ENCODE results near the gene TBXA2R.

Gene TBXA2R

DNA sequence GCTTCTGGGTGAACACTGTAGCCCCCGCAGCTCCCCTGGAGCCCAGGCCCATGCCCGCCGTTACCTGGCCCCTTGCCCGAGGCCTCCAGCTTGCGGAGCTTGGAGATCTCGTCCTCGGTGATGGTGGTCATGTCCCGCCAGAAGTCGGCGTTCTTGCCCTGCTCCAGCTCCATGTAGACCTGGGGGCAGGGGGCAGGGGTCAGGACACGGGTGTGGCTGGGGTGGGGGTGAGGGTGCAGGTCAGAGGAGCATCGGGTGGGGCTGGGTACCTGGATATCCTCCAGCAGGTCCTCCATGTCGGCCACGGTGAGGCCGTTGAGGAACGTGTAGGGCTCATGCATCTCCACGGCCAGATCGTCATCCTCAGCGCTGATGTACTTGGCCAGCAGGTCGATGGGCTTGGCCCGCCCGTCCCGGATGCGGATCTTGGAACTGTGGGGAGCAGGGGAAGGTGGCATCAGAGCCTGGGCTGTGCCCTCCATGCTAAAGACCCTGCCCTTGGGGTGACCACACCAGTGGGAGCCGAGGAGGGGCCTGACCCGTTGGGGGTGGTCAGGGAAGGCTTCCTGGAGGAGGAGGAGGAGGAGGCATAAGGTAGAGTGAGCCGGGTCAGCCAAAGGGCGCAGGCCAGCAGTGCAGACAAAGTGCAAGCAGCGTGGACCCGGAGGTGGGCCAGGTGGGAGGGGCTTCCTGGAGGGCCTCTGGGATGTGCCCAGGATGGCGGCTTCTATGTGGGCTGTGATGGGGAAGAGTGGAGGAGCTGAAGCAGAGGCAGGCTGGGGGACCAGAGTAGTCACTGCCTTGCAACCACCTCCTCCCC lies 12.3 kb upstream of the TBXA2R start:
- H3K4me3 Mint-ChIP-seq, result no peak overlapping the region
- DNase-seq (no peak), ATAC-seq (replicated peaks) (no peak)
- H3K27me3 Mint-ChIP-seq, result no peaks in the 10 kb centered on the region
- H3K4me1 Mint-ChIP-seq, result peaks cover 21 to 28% of the 10 kb centered on the region in 2 donors
- H3K36me3 Mint-ChIP-seq, result peaks cover 28 to 58% of the 10 kb centered on the region in 2 donors
- H3K27ac Mint-ChIP-seq, result no peak overlapping the region
- H3K9me3 Mint-ChIP-seq, result no peaks in the 10 kb centered on the region

DNA sequence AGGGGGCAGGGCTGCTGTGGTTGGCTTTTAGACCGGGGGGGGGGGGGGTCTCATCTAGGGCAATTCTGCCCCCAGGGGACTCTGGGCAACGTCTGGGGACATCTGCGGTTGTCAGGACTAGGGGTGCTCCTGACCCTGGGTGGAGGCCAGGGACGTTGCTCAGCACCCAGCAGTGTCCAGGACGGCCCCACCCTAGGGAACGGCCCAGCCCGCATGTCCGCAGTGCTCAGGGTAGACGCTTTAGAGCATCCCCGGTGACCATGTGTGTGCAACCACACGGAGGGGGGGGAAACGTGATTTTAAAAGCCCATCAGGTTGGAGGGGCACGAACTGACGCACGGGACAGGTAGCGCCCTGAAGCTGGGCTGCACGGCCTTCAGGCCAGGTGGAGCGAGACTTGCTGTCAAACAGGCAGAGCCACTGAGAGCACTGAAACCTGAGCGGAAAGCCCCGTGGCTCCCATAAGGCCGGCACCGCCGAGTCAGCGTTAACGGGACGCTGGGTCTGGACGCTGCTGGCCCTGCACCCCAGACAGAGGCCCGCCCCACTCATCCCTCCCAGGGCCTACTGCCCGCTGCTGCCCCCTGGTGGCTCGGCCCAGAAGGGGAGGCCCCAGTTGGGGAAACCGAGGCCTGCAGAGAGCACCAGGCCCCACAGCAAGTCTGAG lies 11.6 kb upstream of the TBXA2R start:
- DNase-seq, result peak; percentile 63

GRCh38 chr19:3617463-3617862 lies 10.8 kb upstream of the TBXA2R start:
- Mint-ChIP-seq H3K9me3 (no peaks in the 10 kb centered on the region), H3K4me3 (no peak overlapping the region), H3K27me3 (no peaks in the 10 kb centered on the region), H3K36me3 (peaks cover 30 to 61% of the 10 kb centered on the region in 2 donors), H3K27ac (peak overlapping the region; percentile 45), H3K4me1 (peaks cover 20 to 26% of the 10 kb centered on the region in 2 donors)
- ATAC-seq (replicated peaks) (peak; percentile 47 to 48), DNase-seq (no peak)

More for the DNA sequence above, 11.6 kb upstream of the TBXA2R start:
- H3K4me1 Mint-ChIP-seq, result peaks cover 20 to 26% of the 10 kb centered on the region in 2 donors
- H3K27me3 Mint-ChIP-seq, result no peaks in the 10 kb centered on the region
- no peak overlapping the region for H3K4me3 Mint-ChIP-seq
- no peak overlapping the region for H3K27ac Mint-ChIP-seq
- H3K36me3 Mint-ChIP-seq, result peaks cover 28 to 62% of the 10 kb centered on the region in 2 donors
- peak; percentile 80 to 90 for ATAC-seq (replicated peaks)
- no peaks in the 10 kb centered on the region for H3K9me3 Mint-ChIP-seq

DNA sequence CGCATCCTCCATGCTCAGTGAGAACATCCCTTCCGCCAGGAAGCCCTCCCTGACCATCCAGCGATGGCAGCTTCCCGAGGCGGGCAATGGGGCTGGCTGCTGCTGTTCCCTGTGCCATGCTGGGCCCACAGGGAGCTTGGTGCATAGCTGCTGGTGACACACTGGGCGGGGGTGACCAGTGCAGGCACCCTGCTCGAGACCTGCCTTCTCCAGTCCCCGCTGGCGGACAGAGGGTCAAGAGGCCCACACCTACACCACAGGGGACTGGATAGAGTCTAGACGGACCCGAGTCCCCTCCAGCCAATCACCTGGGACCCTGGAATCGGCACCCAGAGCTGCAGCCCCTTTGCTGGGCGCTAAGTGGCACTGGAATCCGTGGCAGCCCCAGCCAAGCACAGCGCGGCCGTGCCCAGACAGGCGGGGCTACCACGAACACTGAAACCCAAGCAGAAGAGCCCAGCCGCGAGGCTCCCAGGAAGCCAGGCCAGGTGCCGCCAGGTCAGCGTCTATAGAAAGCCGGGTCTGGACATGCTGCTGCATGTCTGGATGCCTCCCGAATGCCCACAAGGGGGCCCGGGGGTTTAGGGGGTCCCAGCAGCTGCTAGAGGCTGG lies 9.0 kb upstream of the TBXA2R start:
- no peaks in the 10 kb centered on the region for H3K9me3 Mint-ChIP-seq
- peaks cover 18 to 29% of the 10 kb centered on the region in 2 donors for H3K4me1 Mint-ChIP-seq
- ATAC-seq (replicated peaks) (no peak), DNase-seq (no peak)
- H3K27ac Mint-ChIP-seq, result no peak overlapping the region
- no peaks in the 10 kb centered on the region for H3K27me3 Mint-ChIP-seq
- H3K4me3 Mint-ChIP-seq, result no peak overlapping the region
- H3K36me3 Mint-ChIP-seq, result peaks cover 28 to 56% of the 10 kb centered on the region in 2 donors

DNA sequence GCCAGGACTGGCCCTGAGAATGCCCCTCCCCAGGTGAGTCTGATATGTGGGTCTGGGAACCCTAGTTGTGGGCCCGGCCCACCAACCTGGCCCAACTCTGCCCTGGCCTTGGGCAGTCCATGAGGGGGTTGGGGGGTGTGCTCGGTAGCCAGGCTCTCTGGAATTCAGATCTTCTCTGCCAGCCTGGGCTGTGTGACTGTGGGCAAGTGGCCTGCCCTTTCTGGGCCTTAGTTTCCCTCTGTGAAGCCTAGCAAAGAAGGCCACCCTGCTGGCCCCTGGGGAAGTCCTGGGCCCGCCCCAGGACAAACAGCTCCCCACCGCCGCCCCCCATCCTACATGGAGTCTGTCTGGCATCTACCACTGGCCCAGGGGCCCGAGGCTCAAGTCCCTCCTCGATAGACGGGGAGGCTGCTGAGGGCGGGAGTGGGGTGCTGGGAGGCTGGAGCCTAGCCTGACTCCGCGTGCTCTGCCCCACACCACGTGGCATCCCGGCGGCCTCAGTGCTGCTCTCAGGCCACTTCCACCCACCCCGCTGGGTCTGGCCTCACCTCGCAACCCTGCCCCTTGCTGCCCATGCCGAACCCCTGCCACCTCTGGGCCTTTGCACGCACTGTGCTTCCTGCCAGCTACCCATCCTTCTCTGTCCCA lies 8.3 kb upstream of the TBXA2R start:
- DNase-seq, result no peak
- no peaks in the 10 kb centered on the region for H3K9me3 Mint-ChIP-seq
- peaks cover 21 to 36% of the 10 kb centered on the region in 2 donors for H3K4me1 Mint-ChIP-seq
- no peak for ATAC-seq (replicated peaks)
- peak overlapping the region; percentile 65 for H3K27ac Mint-ChIP-seq
- H3K36me3 Mint-ChIP-seq, result peaks cover 32 to 62% of the 10 kb centered on the region in 2 donors
- no peaks in the 10 kb centered on the region for H3K27me3 Mint-ChIP-seq
- H3K4me3 Mint-ChIP-seq, result no peak overlapping the region

- peaks cover 17 to 36% of the 10 kb centered on the region in 2 donors for H3K4me1 Mint-ChIP-seq
- H3K36me3 Mint-ChIP-seq, result peaks cover 28 to 60% of the 10 kb centered on the region in 2 donors
- H3K4me3 Mint-ChIP-seq, result no peak overlapping the region
- no peak overlapping the region for H3K27ac Mint-ChIP-seq
- no peak for DNase-seq
- ATAC-seq (replicated peaks), result no peak
- no peaks in the 10 kb centered on the region for H3K27me3 Mint-ChIP-seq
- H3K9me3 Mint-ChIP-seq, result no peaks in the 10 kb centered on the region
Observed at GRCh38 chr19:3613818-3614661, 7.4 kb upstream of the TBXA2R start.

DNA sequence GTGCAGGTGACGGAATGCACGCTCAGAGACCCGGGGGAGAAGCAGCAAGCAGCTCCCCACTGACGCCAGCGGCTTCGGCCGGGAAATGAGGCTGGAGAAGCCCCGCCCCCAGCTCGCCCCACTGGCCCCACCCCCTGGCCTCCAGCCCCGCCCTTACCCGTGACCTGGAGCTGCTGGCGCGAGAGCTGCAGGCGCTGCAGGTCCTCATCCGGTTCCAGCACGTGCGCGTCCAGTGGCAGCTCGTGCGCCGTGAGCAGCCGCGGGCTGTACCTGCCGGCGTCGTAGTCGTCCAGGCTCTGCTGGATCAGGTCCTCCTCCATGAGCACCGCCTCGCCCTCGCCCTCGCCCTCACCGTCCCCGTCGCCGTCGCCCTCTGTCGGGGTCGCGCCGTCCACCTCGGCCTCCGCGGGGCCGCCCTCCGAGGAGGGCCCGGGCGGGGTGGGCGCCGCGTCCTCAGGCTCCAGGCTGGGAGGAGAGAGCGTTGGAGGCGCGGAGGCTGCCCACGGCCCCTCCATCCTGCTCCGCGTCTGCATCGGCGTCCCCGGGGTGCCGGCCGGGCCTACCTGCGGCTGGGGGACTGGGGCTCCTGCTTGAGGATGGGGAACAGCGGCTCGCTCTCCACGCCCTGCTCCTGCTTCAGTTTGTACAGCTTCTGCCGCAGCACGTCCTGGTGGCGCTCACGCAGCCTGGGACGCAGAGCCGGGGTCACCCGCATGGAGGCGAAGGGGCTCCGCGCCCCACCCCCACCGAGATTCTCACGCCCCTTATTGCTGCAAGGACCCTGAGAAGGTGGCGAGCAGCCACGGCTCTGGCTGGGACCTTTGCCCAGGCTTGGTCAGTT lies 6.4 kb upstream of the TBXA2R start:
- H3K4me1 Mint-ChIP-seq, result peaks cover 14 to 30% of the 10 kb centered on the region in 2 donors
- peaks cover 0 to under 1% of the 10 kb centered on the region in 2 donors for H3K9me3 Mint-ChIP-seq
- H3K4me3 Mint-ChIP-seq, result no peak overlapping the region
- no peak overlapping the region for H3K27ac Mint-ChIP-seq
- H3K27me3 Mint-ChIP-seq, result no peaks in the 10 kb centered on the region
- ATAC-seq (replicated peaks) (no peak), DNase-seq (no peak)
- peaks cover 25 to 57% of the 10 kb centered on the region in 2 donors for H3K36me3 Mint-ChIP-seq

GRCh38 chr19:3612330-3612729 lies 5.7 kb upstream of the TBXA2R start:
- DNase-seq (no peak), ATAC-seq (replicated peaks) (no peak)
- Mint-ChIP-seq H3K9me3 (peaks cover 0 to 2% of the 10 kb centered on the region in 2 donors), H3K27me3 (no peaks in the 10 kb centered on the region), H3K27ac (no peak overlapping the region), H3K36me3 (peaks cover 27 to 54% of the 10 kb centered on the region in 2 donors), H3K4me3 (no peak overlapping the region), H3K4me1 (peaks cover 12 to 29% of the 10 kb centered on the region in 2 donors)

- Mint-ChIP-seq H3K4me3 (no peak overlapping the region), H3K36me3 (peaks cover 23 to 49% of the 10 kb centered on the region in 2 donors), H3K4me1 (peaks cover 14 to 29% of the 10 kb centered on the region in 2 donors), H3K9me3 (peaks cover 0 to 2% of the 10 kb centered on the region in 2 donors), H3K27ac (peak overlapping the region; percentile 65), H3K27me3 (no peaks in the 10 kb centered on the region)
- DNase-seq (no peak), ATAC-seq (replicated peaks) (no peak)
Observed at GRCh38 chr19:3611841-3612240, 5.2 kb upstream of the TBXA2R start.

DNA sequence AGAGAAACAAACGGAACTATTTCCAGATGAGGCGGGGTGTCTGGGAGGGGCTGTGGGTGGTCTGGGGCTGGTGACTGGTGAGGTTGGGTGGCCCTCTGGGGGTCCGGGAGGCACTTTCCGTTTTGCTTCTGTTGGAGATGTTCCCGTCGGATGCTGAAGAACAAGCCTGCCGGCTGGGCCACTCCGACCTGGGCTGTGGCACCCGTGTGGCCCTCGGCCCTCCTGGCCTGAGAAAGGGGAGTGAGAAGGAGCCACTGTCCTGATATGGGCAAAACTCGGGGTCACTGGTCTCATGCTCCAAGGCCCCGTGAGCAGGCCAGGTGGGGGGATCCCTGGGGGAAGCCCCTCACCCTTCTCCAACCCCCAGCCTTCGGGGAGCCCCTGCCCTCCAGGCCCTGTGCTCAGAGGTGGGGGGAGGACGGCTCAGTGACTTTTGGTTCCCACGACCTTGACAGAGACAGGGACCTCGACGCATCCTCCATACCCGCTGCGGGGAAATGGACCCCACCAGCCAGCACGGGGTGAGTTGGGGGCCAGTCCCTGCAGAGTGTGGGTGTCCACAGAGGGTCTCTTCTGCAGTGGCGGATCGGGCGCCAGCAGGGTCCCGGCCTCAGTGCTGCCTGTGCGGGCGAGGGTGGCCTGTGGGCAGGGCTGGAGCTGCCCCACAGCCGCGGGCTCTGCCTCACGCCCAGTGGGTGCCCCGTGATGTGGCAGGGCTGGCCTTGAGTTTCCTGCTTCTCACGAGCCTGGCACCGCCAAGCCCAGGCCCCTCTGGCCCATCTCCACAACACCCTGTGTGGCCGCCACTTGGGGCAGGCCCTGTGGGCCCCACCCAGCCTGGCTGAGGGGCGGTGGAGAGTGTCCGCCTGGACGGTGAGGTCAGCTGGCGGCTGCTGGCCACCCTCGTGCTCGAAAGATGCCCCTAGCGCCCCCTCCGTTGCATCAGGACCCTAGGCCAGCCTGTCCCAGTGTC lies 4.4 kb upstream of the TBXA2R start:
- peaks cover 0 to 2% of the 10 kb centered on the region in 2 donors for H3K9me3 Mint-ChIP-seq
- H3K36me3 Mint-ChIP-seq, result peaks cover 22 to 44% of the 10 kb centered on the region in 2 donors
- DNase-seq (no peak), ATAC-seq (replicated peaks) (no peak)
- H3K27ac Mint-ChIP-seq, result no peak overlapping the region
- H3K27me3 Mint-ChIP-seq, result no peaks in the 10 kb centered on the region
- peaks cover 14 to 28% of the 10 kb centered on the region in 2 donors for H3K4me1 Mint-ChIP-seq
- H3K4me3 Mint-ChIP-seq, result no peak overlapping the region

DNA sequence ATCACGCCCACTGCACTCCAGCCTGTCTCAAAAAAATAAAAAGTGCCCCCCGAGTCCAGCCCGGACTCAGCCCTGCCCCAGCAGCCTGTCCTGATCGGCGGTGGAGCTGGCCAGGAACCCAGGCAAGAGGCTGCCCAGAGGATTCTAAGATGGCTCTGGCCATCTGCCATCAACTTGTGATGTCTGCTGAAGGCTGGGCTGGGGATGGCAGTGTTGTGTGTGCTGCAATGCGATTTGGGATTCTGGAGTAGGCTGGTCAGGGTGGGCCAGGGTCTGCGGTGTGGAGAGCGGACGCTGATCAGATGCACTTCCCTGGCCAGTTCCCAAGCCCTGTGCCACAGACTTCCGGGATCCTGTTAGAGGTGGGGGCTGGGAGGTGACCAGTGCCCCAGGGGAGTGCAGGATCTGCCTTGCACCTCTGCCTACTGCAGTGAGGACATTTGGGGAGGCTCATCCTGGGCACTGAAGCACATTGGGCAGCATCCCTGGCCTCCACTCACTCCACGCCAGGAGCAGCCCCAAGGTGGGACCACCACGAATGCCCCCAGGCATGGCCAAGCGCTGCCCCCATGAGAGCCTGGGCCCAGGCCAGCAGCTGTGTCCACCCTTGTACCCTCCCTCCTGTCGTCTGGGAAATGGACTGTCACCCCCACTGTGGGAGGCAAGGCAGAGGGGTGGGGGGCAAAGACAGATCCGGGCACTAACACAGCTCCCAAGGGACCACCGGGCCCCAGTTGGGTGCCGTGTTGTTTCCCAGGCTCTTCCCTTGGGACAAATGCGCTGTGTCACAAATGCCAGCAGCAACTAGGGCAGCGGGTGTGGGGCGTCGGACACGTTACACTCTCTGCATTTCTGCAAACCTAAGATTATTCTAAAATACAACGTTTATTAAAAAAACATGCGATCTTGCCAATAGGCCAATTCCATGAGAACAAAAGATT lies 3.4 kb upstream of the TBXA2R start:
- Mint-ChIP-seq H3K36me3 (peaks cover 18 to 36% of the 10 kb centered on the region in 2 donors), H3K4me1 (peaks cover 14 to 28% of the 10 kb centered on the region in 2 donors), H3K27me3 (no peaks in the 10 kb centered on the region), H3K27ac (no peak overlapping the region), H3K4me3 (no peak overlapping the region), H3K9me3 (peaks cover 0 to 2% of the 10 kb centered on the region in 2 donors)
- ATAC-seq (replicated peaks), result no peak
- no peak for DNase-seq

All from stimulated activated naive B cell treated with anti-CD40 and anti-IgM and Interleukin-4, amounts not matched to agents 10 μg/mL and 1 μg/mL and 100 μg/mL, for 72 hours (primary cell).